Measurements from ENCODE around the gene ERN1.
A peak's percentile ranks its signal among the peaks of the same experiment; 100 is the strongest.

ERN1 gene

DNA sequence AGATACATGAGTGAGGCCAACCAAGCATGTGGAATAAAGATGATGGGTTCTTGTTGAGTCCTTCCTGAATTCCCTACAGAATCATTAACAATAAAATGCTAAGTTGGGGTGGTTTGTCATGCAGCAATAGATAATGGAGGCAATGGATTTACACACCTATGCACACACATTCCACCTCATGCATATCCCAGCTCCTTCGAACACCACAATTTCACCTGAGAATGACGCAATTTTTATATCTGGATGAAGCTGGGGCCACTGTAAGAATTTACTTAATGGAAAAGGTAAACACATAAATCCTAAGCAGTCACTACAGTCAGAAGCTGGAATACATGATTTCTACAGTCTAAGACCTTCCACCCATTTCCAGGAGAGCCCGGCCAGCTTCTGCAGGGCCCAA is 59.7 kb downstream of the ERN1 start:
- DNase-seq = no peak
- intact Hi-C loops (cut with DNase I) = no loop called here

DNA sequence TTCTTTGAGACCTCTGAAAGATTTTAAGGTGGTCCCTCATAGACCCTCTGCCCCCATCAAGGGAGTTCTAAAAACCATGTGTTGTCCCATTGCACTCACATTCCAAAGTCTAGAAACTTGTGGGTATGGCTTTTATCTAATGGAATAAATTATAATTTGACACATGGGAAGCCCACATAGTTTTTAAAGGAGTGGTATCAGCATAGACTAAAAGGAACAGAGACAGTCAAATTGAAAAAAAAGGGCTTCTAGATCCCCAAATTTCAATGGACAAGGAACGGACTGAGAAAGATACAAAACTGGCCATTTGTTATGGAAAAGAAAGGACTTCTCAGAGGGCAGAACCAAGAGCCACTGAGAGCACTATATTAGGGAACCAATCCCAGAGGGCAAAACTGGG is 60.8 kb downstream of the ERN1 start:
- intact Hi-C loops (cut with DNase I) = no loop called here
- DNase-seq = no peak

DNA sequence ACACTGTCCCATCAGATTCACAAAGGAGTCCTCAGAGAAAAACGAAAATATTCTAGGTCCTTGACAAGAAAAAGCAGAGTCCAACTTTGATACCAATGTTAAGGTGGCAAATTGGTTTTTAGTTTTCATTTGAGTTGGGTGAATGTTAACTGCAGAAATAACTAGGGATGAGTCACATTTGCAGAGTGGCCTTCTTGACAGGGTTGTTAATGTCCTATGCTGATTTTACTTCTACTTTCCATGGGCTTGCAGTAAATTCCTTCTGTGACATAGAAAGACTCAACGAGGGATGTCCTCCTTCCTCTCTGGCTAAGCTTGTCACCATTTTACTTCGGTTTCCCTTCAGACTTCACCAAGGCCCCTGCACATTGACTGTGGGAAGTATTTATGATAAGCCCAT is 62.3 kb downstream of the ERN1 start:
- intact Hi-C loops (cut with DNase I) = no loop called here
- DNase-seq = no peak

DNA sequence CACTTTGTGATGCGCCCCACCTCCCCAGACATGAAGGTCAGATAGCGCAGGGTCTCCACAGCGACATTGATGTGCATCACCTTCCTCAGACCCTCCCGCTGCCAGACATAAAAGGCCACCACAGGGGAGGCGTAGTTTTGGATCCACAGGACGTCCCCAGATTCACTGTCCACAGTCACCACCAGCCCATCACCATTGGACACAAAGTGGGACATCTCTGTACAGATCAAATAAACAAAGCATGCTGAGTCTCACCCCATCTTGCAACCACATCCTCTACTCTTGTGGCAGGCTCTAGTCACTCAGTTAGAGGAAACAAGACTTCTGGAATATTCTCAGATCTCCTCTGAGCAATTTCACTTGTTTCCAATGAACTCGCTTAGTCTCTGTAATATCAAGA is 63.2 kb downstream of the ERN1 start:
- no peak for DNase-seq
- intact Hi-C loops (cut with DNase I) = no loop called here

DNA sequence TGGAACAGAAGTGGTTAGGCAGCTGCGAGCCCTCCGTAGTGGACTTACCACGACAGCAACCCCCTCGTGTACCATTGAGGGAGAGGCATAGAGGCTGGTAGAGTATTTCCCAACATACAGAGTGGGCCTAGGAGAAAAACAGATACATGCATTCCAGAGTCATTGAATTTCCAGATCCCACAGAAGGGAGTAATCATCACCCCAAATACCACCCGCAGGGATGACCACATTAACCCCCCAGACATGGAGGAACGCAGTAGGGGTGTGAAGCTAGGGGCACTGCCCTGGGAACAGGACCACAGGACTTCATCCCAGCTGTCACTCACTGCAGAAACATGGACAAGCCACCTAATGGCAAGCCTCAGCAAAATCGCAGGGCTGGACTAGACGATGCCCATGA is 64.8 kb downstream of the ERN1 start:
- intact Hi-C loops (cut with DNase I) = no loop called here
- DNase-seq = peak in 1 of 10 donors; percentile 33

- intact Hi-C loops (cut with DNase I) = no loop called here
- peak in 1 of 10 donors; percentile 27 for DNase-seq
These were observed 65.6 kb downstream of the ERN1 start for GRCh38 chr17:64064331-64064730.

- intact Hi-C loops (cut with DNase I) = no loop called here
- DNase-seq = peak in 1 of 10 donors; percentile 81
These were observed 66.1 kb downstream of the ERN1 start for GRCh38 chr17:64063766-64064224.

DNA sequence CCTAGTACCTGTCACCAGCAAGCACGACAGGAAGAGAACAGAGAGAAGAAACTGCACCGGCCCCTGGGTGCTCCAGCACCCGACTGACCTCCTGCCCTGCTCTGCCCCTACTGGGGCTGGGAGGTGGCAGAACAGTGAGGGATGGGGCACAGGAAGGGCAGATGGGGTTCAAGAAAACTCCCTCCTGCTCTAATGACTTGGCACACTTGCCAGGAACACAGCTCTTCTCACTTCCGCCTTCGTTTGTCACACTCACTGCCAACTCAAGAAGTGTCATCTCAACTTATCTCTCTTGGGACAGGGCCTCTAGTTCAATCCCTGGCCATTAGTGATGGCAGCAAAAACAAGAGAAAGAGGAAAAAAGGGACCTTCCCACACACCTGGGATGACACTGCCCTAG is 66.9 kb downstream of the ERN1 start:
- DNase-seq = no peak
- intact Hi-C loops (cut with DNase I) = no loop called here

DNA sequence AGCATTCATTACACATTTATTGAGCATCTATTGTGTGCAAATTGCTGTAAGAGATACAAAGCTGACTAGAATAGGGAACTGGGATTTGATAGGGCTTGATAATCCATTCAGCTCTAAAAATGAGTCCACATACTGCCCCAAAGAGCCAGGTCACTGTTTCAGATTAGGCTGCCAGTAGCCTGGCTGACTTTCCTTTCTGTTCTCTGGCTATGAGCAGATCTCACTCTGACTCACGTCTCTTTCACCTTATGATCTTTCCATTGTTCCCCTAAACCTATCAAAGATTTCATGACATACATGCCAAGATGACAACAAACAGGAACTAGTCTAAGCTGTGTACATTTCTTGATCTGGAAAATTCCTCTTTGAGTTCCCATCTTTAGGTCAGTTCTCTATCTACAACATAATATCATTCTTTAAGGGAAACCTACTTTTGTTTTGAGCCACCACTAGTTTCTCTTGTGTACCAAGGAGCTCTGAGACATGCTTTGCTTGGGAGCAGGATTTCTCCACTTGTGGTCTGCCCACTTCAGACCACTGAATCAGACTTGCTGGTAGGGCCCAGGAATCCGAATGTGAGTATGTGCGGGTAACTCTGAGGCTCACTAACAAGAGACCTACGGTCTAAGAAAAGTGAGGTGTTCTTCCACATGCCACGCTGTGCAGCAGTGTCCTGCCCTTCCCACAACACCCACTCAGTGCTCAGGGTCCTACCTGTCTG is 68.6 kb downstream of the ERN1 start:
- intact Hi-C loops (cut with DNase I) = no loop called here
- DNase-seq = no peak

DNA sequence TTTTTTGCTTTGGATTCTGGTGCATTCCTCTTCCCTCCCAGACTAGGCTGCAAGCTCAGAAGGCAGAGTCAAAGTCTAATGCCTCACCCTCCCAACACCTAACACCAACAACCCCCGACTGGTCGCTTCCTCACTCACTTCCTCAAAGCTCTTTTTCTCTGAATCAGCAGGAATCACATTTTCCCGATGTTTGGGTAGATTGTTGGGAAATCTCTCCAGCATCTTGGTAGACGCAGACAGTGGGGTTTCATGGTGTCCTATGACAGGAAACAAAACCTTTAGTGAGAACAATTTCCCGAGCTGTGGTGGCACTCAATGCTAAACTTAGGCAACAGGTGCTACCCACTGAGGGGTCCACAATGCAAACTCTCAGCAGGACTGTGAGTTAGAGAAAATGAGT is 69.6 kb downstream of the ERN1 start:
- DNase-seq = no peak
- intact Hi-C loops (cut with DNase I) = no loop called here

DNA sequence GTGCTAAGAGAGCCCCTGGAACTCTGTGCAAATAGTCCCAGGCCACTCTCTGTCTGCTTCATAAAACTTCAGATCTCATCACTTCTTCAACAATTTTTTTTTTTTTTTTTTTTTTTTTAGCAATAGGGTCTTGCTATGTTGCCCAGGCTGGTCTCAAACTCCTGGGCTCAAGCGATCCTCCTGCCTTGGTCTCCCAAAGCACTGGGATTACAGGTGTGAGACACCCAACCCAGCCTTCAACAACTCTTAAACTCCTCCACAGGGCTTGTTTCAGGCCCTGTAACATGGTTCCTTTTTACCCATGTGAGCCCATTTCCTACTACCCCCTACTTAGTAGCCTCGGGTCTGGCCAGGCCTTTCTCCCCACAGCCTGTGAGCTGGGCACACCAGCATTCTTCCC is 70.2 kb downstream of the ERN1 start:
- intact Hi-C loops (cut with DNase I) = no loop called here

GRCh38 chr17:64058621-64059020 is 71.3 kb downstream of the ERN1 start:
- intact Hi-C loops (cut with DNase I) = no loop called here
- no peak for DNase-seq

More for the DNA sequence above, 70.2 kb downstream of the ERN1 start:
- no peak for DNase-seq

DNA sequence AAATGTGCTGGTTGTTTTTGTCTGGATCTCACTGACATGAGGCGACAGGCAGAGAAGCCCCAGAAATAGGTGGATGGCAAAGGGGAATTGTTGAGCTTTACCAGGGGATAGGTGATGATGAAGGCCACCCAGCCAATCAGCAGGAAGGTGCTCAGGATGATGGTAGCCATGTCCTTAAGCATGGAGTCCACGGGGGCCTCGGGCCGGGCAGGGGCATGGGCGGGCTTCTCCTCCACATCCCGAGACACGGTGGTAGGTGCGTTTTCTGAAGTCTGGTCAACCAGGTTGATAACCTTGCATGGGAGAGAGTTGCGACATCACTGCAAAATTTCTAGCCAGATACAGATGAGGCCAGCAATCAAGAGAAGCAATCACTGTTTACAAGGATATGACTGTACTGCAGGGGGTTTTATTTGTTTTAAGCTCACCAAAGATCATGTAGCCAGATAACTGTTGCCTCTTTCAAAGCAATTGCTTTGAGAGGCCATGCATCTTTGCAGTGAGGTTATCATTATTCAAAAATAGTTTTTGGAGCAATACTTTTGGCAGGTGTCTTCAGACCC is 72.2 kb downstream of the ERN1 start:
- DNase-seq = peak in 1 of 10 donors; percentile 9
- intact Hi-C loops (cut with DNase I) = no loop called here

DNA sequence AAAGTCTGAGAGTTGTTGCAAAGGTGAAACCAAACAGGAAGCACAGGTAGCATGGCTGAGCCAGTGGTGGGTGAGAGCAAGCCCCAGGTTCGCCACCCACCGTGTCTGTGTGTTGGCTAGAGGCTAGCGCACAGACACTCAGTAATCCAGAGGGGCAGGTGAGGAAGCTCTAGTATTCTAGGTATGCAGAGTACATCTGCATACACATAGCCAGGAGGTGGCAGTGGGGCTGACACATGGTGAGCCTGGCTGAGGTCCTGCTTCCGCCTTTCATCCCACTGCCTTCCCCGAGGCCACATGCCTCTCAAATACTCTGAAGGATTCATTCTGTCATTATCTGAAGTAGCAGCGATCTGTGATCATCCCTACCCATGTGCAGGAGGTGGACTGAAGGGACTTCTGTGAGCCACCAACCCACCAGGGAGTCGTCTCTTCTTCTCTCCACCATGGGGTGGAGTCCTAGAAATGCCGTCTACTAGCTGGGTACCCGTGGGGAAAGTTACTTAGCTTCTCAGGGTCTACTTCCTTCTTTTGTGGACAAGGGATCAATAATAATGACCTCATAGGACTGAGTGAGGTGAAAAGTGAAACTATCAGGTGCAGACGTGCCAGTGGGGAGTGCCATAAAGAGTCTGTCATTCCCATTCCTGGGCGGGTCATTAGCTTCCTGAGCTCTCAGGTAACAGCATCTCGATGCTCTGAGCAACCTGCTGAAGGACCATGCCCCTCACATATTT is 73.5 kb downstream of the ERN1 start:
- intact Hi-C loops (cut with DNase I) = no loop called here
- peak in 1 of 10 donors; percentile 47 for DNase-seq

DNA sequence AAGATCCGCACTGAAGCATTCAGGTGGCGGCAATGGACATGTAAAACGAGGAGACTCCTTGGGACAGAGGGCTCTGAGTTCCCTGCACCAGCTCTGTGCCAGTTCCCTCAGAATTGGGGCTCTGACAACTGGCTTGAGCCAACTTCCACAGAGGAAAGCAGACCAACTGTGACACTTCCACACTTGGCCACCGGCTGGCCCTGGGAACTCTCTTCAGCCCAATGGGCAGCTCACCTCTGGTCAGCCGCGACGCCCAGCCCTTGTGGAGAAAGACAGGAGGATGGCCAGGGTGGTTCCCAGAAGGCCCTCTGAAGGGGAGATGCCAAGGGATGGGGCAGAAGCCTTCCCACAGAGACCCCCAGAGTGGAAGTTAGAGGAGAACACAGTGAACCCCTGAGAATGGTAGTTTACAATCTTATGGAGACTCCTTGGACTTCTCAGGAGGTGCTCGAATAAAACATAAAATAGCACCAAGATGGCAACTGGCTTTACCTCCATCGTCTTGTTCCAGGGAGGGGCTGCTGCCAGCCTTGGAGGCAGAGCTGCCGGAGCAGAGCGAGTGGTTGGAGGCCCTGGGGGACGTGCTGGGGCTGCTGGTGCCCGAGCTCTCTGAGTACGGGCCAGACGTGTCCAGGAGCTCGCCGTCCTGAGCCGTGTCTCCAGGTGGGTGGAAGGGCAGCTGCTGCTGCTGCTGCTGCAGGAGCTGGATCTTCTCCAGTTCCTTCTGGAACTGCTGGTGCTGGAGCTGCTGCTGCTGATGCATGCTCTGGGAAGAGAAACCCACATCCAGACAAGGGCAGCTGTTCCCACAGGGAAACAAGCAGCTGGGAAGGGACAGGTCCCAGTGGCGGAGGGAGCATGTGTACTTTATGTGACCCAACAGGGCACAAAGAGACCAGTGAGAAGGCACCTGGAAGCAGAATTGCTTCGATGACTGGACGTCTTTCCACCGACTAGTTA is 74.5 kb downstream of the ERN1 start:
- intact Hi-C loops (cut with DNase I) = no loop called here
- DNase-seq = peak in 1 of 10 donors; percentile 59

GRCh38 chr17:64054304-64054703 is 75.6 kb downstream of the ERN1 start:
- intact Hi-C loops (cut with DNase I) = no loop called here
- DNase-seq = peak in 1 of 10 donors; percentile 54

- intact Hi-C loops (cut with DNase I) = no loop called here
- DNase-seq = peak in 1 of 10 donors; percentile 75
These were observed 76.8 kb downstream of the ERN1 start for GRCh38 chr17:64053101-64053500.

DNA sequence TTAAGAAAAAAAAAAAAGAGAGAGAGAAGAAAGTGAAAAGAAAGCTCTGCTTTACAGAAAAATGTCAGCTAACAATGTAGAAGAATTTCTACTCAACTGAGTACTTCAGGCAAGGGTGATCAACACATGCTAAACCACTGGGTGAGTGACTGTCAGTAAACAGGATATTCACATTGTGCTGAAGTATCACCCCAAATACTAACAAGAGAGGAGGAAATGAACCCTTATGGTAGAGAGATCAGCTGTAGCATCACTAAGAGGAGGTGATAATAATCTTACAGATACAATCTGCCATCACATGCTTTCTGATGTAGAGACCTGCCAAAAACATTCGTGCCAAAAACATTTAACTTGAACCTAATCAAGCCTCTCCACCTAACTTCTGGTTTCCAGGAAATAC is 78.8 kb downstream of the ERN1 start:
- DNase-seq = no peak
- intact Hi-C loops (cut with DNase I) = no loop called here

DNA sequence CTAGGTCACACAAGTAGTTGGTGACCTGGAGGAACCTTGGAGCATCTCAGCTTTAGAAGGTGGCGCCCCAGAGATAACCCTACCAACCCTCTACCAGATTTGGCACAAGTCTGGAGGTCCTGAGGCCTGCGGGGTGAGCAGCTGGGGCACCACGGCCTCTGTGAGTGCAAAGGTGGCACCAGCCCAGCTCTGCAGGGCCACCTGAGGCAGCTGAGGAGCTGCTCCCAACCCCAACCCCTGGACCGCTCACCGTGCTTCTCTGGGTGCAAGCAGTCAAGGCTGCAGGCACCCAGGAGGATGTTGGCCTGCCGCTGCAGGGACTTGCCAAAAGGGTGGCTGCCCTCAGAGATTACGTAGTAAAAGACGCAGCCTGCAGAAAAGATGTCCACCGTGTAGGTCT is 81.1 kb downstream of the ERN1 start:
- DNase-seq = peak in 1 of 10 donors; percentile 24
- intact Hi-C loops (cut with DNase I) = no loop called here

DNA sequence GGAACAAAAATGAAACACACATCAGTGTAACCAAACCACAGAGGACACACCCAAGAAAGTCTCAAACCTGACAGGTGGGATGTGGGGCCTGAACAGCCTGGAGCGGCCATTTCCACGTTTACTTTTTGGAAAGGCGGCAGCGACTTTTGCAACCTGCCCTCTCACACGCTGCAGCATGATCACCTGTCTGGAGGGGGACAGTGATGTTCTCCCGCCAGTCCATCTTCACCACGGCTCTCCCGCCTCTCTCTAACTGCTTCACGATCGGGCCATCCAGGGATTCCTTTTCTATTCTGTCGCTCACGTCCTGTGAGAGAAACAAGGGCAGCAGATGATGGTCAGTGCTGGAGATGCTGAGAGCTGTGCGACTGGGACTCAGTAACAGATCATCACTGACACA is 84.8 kb downstream of the ERN1 start:
- intact Hi-C loops (cut with DNase I) = no loop called here
- peak in 2 of 10 donors; percentile 67 for DNase-seq
